HepG2 (cell line): Measurements from ENCODE around the gene RIN3. TPM values are rescaled to one million over a fixed set of nuclear protein-coding genes. Genes with fewer than 3 reads are reported as not detected.
A peak's percentile ranks its signal among the peaks of the same experiment; 100 is the strongest.

Experiments
- ATAC-seq: fragments of 200-7000 bp; cut with Tn5 transposase; 3 replicates; pipeline ENCODE4 v1.9.1; 2020; ENCODE audit warnings: mild to moderate bottlenecking, moderate library complexity
- BruUV-seq: library from RNA; stranded (reverse); fragments of 400-500 nt; replicated peaks from 2 replicates; lab custom pipeline; 2021; lab: Mats Ljungman, UMichigan
- CTCF ChIA-PET: fragments of 300-600 bp; formaldehyde crosslinking; extraction: SDS; loops from one replicate; lab custom pipeline; 2021; ENCODE audit warnings: low total read pairs, inconsistent platforms, low intra/inter-chr PET ratio; lab: Yijun Ruan, JAX
- POLR2A ChIA-PET: fragments of 350-600 bp; sonication (Branson Sonifier 250); formaldehyde crosslinking; loops from one replicate; lab custom pipeline; 2020; ENCODE audit warnings: antibody characterized with exemption, inconsistent platforms; lab: Yijun Ruan, JAX
- DNase-seq: peaks from one replicate; pipeline ENCODE4 v3.0.0-alpha.2; 2015; ENCODE audit warnings: low spot score
- FAIRE-seq: peaks from 3 replicates; lab custom pipeline; 2011; peaks lifted over from hg19 to GRCh38; lab: Jason Lieb, UNC
- H2AFZ ChIP-seq: one replicate; pipeline ENCODE4 v1.6.1; 2011; ENCODE audit warnings: low read length, inconsistent platforms
- H3K27ac ChIP-seq: fragments of 300-600 bp; 3 replicates; pipeline ENCODE4 v1.8.0; 2011; ENCODE audit warnings: mixed run types, mild to moderate bottlenecking, mixed read lengths, low read length, inconsistent platforms; ENCODE audit not compliant: insufficient read depth; ENCODE audit errors: extremely low read length
- H3K27me3 ChIP-seq, 2 experiments: fragments of 200-600 bp in 1 of 2; 2 replicates in 1 of 2; 3 replicates in 1 of 2; pipeline versions ENCODE4 v1.6.0 to v1.8.0; 2011; ENCODE audit warnings: low read length in 2 of 2, mild to moderate bottlenecking in 2 of 2, moderate library complexity in 2 of 2, inconsistent platforms in 1 of 2; ENCODE audit not compliant: insufficient read depth in 2 of 2, control insufficient read depth in 1 of 2
- H3K36me3 ChIP-seq, 2 experiments: fragments of 200-600 bp in 1 of 2; replicated peaks in 1 of 2; 2 replicates in 1 of 2; 3 replicates in 1 of 2; pipeline versions ENCODE4 v1.5.1 to v1.8.0; 2011; ENCODE audit warnings: low read length in 2 of 2, inconsistent platforms in 1 of 2; ENCODE audit not compliant: insufficient read depth in 2 of 2, control insufficient read depth in 1 of 2
- H3K4me1 ChIP-seq: 2 replicates; pipeline ENCODE4 v1.5.1; 2012; ENCODE audit warnings: low read length, inconsistent platforms; ENCODE audit not compliant: insufficient read depth
- H3K4me2 ChIP-seq: 2 replicates; pipeline ENCODE4 v1.6.0; 2011; ENCODE audit warnings: low read depth, low read length, inconsistent platforms
- H3K4me3 ChIP-seq, 3 experiments: fragments of 200-600 bp in 1 of 3; sonication (generic), shearing (Covaris generic) in 1 of 3; replicated peaks in 1 of 3; 2 replicates each; pipeline ENCODE4 v1.5.1; 2011 to 2016; ENCODE audit warnings: low read length in 3 of 3, inconsistent platforms in 2 of 3, low read depth in 2 of 3, mild to moderate bottlenecking in 2 of 3, control low read depth in 1 of 3, mixed read lengths in 1 of 3; ENCODE audit not compliant: insufficient read depth in 1 of 3
- H3K79me2 ChIP-seq: one replicate; pipeline ENCODE4 v1.6.1; 2011; ENCODE audit warnings: low read length, inconsistent platforms; ENCODE audit not compliant: insufficient read depth
- H3K9ac ChIP-seq: 2 replicates; pipeline ENCODE4 v1.6.0; 2011; ENCODE audit warnings: mild to moderate bottlenecking, low read depth, low read length, inconsistent platforms; ENCODE audit not compliant: insufficient read depth
- H3K9me3 ChIP-seq: 2 replicates; pipeline ENCODE4 v1.5.1; 2012; ENCODE audit warnings: mild to moderate bottlenecking, low read length
- H4K20me1 ChIP-seq: 2 replicates; pipeline ENCODE4 v1.6.0; 2011; ENCODE audit warnings: inconsistent platforms, mild to moderate bottlenecking, low read length, moderate library complexity; ENCODE audit not compliant: insufficient read depth
- FLYWCH1 ChIP-seq: sonication (generic); formaldehyde crosslinking; IDR thresholded peaks from 2 replicates; pipeline ENCODE4 v1.8.1; 2023; ENCODE audit warnings: mild to moderate bottlenecking, missing genetic modification reagents
- NCOR1 ChIP-seq: fragments of 200-600 bp; sonication (generic); IDR thresholded peaks from 2 replicates; pipeline ENCODE4 v1.7.0; 2017; ENCODE audit warnings: antibody characterized with exemption, low read length, borderline replicate concordance
- PHB2 ChIP-seq: fragments of 450-650 bp; IDR thresholded peaks from 2 replicates; pipeline ENCODE4 v1.6.1; 2018; ENCODE audit not compliant: partially characterized antibody
- PRPF4 ChIP-seq: fragments of 200-400 bp; formaldehyde crosslinking; IDR thresholded peaks from 2 replicates; pipeline ENCODE4 v1.6.1; 2016; ENCODE audit warnings: low read length, low read depth; ENCODE audit not compliant: poor library complexity, severe bottlenecking
- RBFOX2 ChIP-seq: fragments of 200-400 bp; formaldehyde crosslinking; IDR thresholded peaks from 2 replicates; pipeline ENCODE4 v1.6.1; 2017; ENCODE audit warnings: low read depth, mild to moderate bottlenecking, low read length
- RFX1 ChIP-seq: fragments of 450-650 bp; IDR thresholded peaks from 2 replicates; pipeline ENCODE4 v1.6.1; 2017
- TGIF2 ChIP-seq: IDR thresholded peaks from 2 replicates; pipeline ENCODE4 v1.6.1; 2016; ENCODE audit warnings: control low read depth, missing compliant biosample characterization
- ZNF562 ChIP-seq: sonication (generic); formaldehyde crosslinking; IDR thresholded peaks from 2 replicates; pipeline ENCODE4 v1.8.0; 2022; ENCODE audit warnings: missing genetic modification reagents, borderline replicate concordance
- WGBS: methylation state at CpG from one replicate; pipeline ENCODE4 v1.1.6; 2017; ENCODE audit warnings: low lambda C conversion rate; 5-methylcytosine and 5-hydroxymethylcytosine counted together
- in situ Hi-C: cut with HindIII; loops from 2 replicates; pipeline ENCODE4 v1.10.0; 2017; ENCODE audit warnings: low pct_unique_long_range_greater_than_20kb; ENCODE audit not compliant: extremely low pct_ligation_motif_present
- intact Hi-C: fragments of 100-400 bp; cut with micrococcal nuclease; formaldehyde crosslinking; loops from one replicate; pipeline ENCODE4 v1.10.0; 2022; ENCODE audit not compliant: unreplicated experiment
- polyA plus RNA-seq, 8 experiments: library from polyadenylated mRNA; depleted of rRNA in 3 of 8; stranded (reverse) in 7 of 8; unstranded in 1 of 8; fragments of >200 nt; fragmentation: Illumina TruSeq in 4 of 8; extraction: Trizol in 4 of 8; gene quantifications; 2 replicates each; pipeline versions ENCODE4 v1.2.1 to v1.2.3, GENCODE V29; 2011 to 2016; ENCODE audit warnings: low read depth in 4 of 8, missing spikeins in 1 of 8, mixed read lengths in 1 of 8; ENCODE audit not compliant: insufficient read depth in 1 of 8
- total RNA-seq, 5 experiments: library from RNA; depleted of rRNA; stranded (reverse); fragments of >200 nt; fragmentation: Illumina TruSeq; extraction: Trizol; gene quantifications; 2 replicates each; pipeline ENCODE4 v1.2.3, GENCODE V29; 2016; ENCODE audit warnings: low read depth in 1 of 5
- TF ChIP-seq, protein P1 (sequence below): sonication (generic); formaldehyde crosslinking; IDR thresholded peaks from 2 replicates; pipeline ENCODE4 v1.5.0; 2020; ENCODE audit warnings: mild to moderate bottlenecking, missing genetic modification reagents, moderate library complexity

The RIN3 gene
- total and polyA plus RNA-seq, 2 of the 13 experiments (the other 11 are each of a cell fraction or from before 2014, with no cell fraction given): 2.3 to 3.6 TPM

GRCh38 chr14:92619671-92620456 lies 106.3 kb downstream of the RIN3 start:
- Histone ChIP-seq H3K36me3 (no peaks in the 10 kb centered on the region; a peak in 2 of 5 replicates), H3K4me2 (no peak overlapping the region), H3K27ac (no peak overlapping the region), H3K4me1 (no peaks in the 10 kb centered on the region)
- intact Hi-C loops: no loop called here
- DNase-seq (no peak), FAIRE-seq (no peak)
- TF ChIP-seq RFX1: no peak
- TF ChIP-seq NCOR1: no peak
- no peak for TF ChIP-seq RBFOX2
- TF ChIP-seq PHB2: no peak
- no peak for TF ChIP-seq TGIF2 (CRISPR knock-in tag)
- no peak for TF ChIP-seq FLYWCH1 (CRISPR knock-in tag)
- TF ChIP-seq PRPF4: no peak
- TF ChIP-seq, all 625 proteins: peak for 0
- H4K20me1 ChIP-seq: no peaks in the 10 kb centered on the region
- no peak for ATAC-seq
- no peak overlapping the region for H3K9ac ChIP-seq
- H3K79me2 ChIP-seq: no peaks in the 10 kb centered on the region
- in situ Hi-C loops: no loop called here
- no TSS peak for BruUV-seq
- CTCF ChIA-PET: no interaction called here
- POLR2A ChIA-PET: no interaction called here
- 97% methylated on average over 11 of the region's 11 CpGs for WGBS
- no peak overlapping the region for H2AFZ ChIP-seq
- H3K27me3 ChIP-seq: no peaks in the 10 kb centered on the region
- peaks cover 10% of the 10 kb centered on the region; the same call in 1 of the 2 replicates for H3K9me3 ChIP-seq
- H3K4me3 ChIP-seq: no peak overlapping the region

- no peak overlapping the region for H2AFZ ChIP-seq
- no peak overlapping the region for H3K9ac ChIP-seq
- no peaks in the 10 kb centered on the region for H3K79me2 ChIP-seq
- peak; percentile 63; the same call in 1 of the 2 replicates for TF ChIP-seq ZNF562 (CRISPR knock-in tag)
- TF ChIP-seq, protein P1, sequence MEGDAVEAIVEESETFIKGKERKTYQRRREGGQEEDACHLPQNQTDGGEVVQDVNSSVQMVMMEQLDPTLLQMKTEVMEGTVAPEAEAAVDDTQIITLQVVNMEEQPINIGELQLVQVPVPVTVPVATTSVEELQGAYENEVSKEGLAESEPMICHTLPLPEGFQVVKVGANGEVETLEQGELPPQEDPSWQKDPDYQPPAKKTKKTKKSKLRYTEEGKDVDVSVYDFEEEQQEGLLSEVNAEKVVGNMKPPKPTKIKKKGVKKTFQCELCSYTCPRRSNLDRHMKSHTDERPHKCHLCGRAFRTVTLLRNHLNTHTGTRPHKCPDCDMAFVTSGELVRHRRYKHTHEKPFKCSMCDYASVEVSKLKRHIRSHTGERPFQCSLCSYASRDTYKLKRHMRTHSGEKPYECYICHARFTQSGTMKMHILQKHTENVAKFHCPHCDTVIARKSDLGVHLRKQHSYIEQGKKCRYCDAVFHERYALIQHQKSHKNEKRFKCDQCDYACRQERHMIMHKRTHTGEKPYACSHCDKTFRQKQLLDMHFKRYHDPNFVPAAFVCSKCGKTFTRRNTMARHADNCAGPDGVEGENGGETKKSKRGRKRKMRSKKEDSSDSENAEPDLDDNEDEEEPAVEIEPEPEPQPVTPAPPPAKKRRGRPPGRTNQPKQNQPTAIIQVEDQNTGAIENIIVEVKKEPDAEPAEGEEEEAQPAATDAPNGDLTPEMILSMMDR (CRISPR knock-in tag): no peak
- TF ChIP-seq, all 625 proteins: peak for 1
- no peaks in the 10 kb centered on the region for H3K27me3 ChIP-seq
- H3K4me2 ChIP-seq: no peak overlapping the region
- DNase-seq (no peak), ATAC-seq (no peak), FAIRE-seq (no peak)
- peaks cover 16% of the 10 kb centered on the region for H3K9me3 ChIP-seq
- no peaks in the 10 kb centered on the region for H3K4me1 ChIP-seq
- no peaks in the 10 kb centered on the region; a peak in 1 of 5 replicates for H3K36me3 ChIP-seq
- CTCF ChIA-PET: no interaction called here
- intact Hi-C loops: no loop called here
- no peaks in the 10 kb centered on the region for H4K20me1 ChIP-seq
- H3K4me3 ChIP-seq: no peak overlapping the region
- BruUV-seq: no TSS peak
- 98% methylated on average over 4 of the region's 4 CpGs for WGBS
- POLR2A ChIA-PET: no interaction called here
- H3K27ac ChIP-seq: no peak overlapping the region
- in situ Hi-C loops: no loop called here
Measured at GRCh38 chr14:92622311-92622710, 108.7 kb downstream of the RIN3 start.
